Nephron (organoid): ENCODE data around the gene COL15A1.

Source experiments
- H3K27ac Mint-ChIP-seq, 3 experiments: 2 replicates each; pipeline ENCODE4 v1.8.0; 2020; ENCODE audit warnings: mixed read lengths in 3 of 3, mild to moderate bottlenecking in 2 of 3, moderate library complexity in 1 of 3
- H3K27me3 Mint-ChIP-seq: 2 replicates; pipeline ENCODE4 v1.8.0; 2021; ENCODE audit warnings: low read depth, mild to moderate bottlenecking, moderate library complexity, mixed read lengths
- H3K36me3 Mint-ChIP-seq: 2 replicates; pipeline ENCODE4 v1.8.0; 2020; ENCODE audit warnings: low read depth, mixed read lengths
- H3K4me1 Mint-ChIP-seq: 2 replicates; pipeline ENCODE4 v1.8.0; 2020; ENCODE audit warnings: mixed read lengths
- H3K4me3 Mint-ChIP-seq, 3 experiments: 2 replicates each; pipeline ENCODE4 v1.8.0; 2020; ENCODE audit warnings: mild to moderate bottlenecking in 3 of 3, mixed read lengths in 3 of 3, moderate library complexity in 2 of 3
- H3K9me3 Mint-ChIP-seq: 2 replicates; pipeline ENCODE4 v1.8.0; 2020; ENCODE audit warnings: mixed read lengths
- TF ChIP-seq, protein P1 (sequence below), 3 experiments: fragments of 200-600 bp; sonication (generic); IDR thresholded peaks; one replicate each; pipeline ENCODE4 v1.5.0; 2021; ENCODE audit warnings: antibody characterized with exemption in 3 of 3; ENCODE audit not compliant: unreplicated experiment in 3 of 3

Gene COL15A1

DNA sequence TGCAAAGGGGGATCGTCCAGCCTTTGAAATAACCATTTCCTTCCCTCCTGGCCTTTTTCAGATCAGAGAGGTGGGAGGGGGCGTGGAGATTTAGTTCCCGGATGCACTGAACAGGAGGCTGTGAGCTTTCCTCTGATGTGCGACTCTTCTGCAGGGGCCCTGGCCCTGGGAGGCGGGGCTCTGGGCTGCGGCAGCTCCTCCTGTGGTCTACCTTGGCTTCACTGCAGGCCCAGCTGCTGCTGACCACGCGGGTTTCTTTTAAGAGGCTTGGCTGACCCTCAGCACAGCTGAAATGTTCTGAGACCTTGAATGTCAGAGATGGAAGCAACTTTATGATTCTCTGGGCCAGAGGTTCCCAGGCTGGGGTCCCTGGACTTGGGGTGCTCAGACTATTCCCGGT is 27.0 kb upstream of the COL15A1 start:
- Mint-ChIP-seq H3K9me3 (no peaks in the 10 kb centered on the region), H3K36me3 (no peaks in the 10 kb centered on the region), H3K27me3 (no peaks in the 10 kb centered on the region), H3K27ac (peak overlapping the region; percentile 44 to 71 (median 70)), H3K4me1 (peaks cover 45% of the 10 kb centered on the region), H3K4me3 (no peak overlapping the region)
- TF ChIP-seq, protein P1, sequence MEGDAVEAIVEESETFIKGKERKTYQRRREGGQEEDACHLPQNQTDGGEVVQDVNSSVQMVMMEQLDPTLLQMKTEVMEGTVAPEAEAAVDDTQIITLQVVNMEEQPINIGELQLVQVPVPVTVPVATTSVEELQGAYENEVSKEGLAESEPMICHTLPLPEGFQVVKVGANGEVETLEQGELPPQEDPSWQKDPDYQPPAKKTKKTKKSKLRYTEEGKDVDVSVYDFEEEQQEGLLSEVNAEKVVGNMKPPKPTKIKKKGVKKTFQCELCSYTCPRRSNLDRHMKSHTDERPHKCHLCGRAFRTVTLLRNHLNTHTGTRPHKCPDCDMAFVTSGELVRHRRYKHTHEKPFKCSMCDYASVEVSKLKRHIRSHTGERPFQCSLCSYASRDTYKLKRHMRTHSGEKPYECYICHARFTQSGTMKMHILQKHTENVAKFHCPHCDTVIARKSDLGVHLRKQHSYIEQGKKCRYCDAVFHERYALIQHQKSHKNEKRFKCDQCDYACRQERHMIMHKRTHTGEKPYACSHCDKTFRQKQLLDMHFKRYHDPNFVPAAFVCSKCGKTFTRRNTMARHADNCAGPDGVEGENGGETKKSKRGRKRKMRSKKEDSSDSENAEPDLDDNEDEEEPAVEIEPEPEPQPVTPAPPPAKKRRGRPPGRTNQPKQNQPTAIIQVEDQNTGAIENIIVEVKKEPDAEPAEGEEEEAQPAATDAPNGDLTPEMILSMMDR (IDR thresholded peaks at IDR 0.05; ENCODE audit: unreplicated experiment in 3 of 3), result no peak

DNA sequence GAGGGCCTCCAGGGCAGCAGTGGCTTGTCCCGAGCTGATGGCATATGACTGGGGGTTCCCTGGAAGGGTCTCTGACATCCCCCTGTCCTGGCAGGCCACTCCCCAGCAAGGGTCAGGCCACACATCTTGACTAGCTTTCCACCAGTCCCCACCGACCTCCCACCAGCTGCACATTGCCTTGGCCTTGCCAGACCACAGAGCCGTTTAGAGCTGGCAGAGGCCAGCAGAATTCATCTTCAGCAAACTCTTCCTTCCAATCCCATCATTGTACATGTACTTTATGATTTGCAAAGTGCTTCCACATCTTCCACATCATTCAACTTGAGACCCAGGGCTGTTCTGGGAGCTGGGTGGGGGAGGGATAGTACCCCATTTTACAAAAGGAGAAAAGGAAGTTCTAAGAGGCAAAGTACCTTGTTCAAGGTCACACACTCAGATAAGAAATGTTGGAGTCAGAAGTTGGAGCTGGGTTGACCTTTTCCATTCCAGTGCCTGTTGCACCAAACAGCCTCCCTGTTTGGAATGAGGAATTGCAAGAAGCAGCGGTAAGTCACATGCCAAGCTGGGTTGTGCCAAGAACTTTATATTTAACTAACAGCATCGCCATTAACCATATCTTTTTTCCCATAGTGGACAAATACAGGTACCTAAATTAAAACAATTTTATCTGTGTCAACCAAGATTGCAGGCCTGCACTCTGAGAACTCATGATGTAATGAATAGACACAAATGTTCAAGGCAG is 25.8 kb upstream of the COL15A1 start:
- Mint-ChIP-seq H3K36me3 (no peaks in the 10 kb centered on the region), H3K4me3 (no peak overlapping the region), H3K9me3 (no peaks in the 10 kb centered on the region), H3K4me1 (peaks cover 46% of the 10 kb centered on the region), H3K27me3 (no peaks in the 10 kb centered on the region), H3K27ac (peak overlapping the region in 2 of 3 experiments; percentile 71 to 74)
- TF ChIP-seq, protein P1 (IDR thresholded peaks at IDR 0.05; ENCODE audit: unreplicated experiment in 3 of 3), result no peak

DNA sequence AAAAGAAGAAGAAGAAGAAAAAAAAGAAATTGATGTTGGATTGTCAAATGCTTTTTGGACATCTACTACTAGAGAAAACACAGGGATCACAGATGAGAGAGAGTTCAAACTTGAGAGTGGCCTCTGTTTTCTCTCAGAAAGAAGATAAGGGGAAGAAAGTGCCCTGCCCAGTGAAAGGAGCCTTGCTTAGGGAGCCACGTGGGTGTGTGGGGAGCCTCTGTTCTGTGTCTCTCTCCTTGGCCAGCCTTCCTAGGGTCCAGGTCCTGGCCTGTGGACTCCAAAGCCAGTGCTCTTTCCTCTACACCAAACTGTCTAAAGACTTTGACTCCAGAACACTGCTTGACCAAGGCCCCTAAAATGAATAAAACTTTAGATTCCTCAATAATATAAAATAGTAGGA is 22.0 kb upstream of the COL15A1 start:
- TF ChIP-seq, protein P1 (IDR thresholded peaks at IDR 0.05; ENCODE audit: unreplicated experiment in 3 of 3), result no peak
- H3K4me3 Mint-ChIP-seq, result no peak overlapping the region
- peak overlapping the region in 2 of 3 experiments; percentile 53 to 55 for H3K27ac Mint-ChIP-seq
- no peaks in the 10 kb centered on the region for H3K36me3 Mint-ChIP-seq
- H3K27me3 Mint-ChIP-seq, result peaks cover 3% of the 10 kb centered on the region
- no peaks in the 10 kb centered on the region for H3K9me3 Mint-ChIP-seq
- H3K4me1 Mint-ChIP-seq, result peaks cover 68% of the 10 kb centered on the region

DNA sequence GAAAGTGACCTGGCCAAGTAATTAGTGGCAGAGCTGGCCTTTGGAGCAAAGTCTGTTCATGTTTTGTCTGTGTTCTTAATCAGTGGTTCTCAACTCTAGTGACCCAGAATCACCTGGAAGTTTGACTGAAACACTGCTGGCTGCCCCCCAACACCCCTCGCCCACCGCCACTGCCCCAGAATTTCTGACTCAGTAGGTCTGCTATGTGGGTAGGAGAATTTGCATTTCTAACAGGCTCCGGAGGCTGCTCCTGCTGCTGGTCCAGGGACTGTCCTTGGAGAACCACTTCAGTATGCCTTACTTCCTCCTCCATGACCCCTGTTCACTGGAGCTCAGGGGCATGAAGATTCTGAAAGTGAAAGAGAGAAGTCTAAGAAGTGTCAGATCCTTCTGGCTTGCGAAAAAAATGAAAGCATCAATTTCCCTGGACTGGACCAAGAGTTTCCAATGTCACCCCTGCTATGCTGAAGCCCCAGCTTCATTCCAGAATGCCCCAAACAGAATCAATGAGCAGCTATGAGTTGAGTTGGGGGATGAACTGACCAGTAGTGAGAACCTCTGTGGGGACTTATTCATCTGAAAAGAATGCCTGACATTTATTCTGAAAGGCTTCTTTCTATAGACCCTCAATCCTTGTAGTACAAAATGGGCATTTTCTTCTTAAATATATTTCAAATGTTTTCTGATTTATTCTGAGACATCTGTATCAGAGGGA is 20.8 kb upstream of the COL15A1 start:
- peaks cover 63% of the 10 kb centered on the region for H3K4me1 Mint-ChIP-seq
- no peak overlapping the region for H3K4me3 Mint-ChIP-seq
- TF ChIP-seq, protein P1 (IDR thresholded peaks at IDR 0.05; ENCODE audit: unreplicated experiment in 3 of 3), result no peak
- peak overlapping the region in 2 of 3 experiments; percentile 60 to 80 for H3K27ac Mint-ChIP-seq
- no peaks in the 10 kb centered on the region for H3K36me3 Mint-ChIP-seq
- H3K9me3 Mint-ChIP-seq, result no peaks in the 10 kb centered on the region
- H3K27me3 Mint-ChIP-seq, result peaks cover 3% of the 10 kb centered on the region

DNA sequence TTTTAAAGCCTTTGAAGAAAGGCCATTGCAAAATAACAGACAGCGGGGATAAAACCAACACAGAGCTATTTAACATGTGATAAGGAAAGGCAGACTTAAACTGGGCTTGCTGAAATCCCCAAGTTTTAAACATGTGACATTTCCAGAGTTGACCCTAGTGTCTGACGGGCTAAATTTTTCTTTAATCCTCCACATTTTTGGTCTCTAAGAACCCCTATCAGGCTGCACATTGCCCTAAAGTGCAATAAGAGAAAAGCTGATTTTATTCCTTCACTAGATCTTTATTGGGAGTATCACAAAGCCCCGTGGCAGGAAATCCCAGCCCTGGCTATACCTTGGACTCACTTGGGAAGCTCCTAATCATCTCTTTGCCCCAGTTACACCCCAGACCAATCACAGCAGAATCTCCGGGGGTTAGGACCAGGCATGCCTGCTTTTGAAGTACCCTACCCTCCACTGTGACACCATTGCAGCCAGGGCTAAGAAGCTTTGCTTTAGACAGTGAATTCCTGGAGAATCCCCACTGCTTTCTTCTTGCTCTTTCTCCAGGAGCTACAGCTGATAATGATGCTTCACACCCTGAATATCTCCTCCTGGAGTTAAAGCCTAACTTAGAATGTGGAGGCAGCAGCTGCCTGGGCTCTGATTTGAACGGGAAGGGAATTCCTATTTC is 20.1 kb upstream of the COL15A1 start:
- Mint-ChIP-seq H3K4me3 (no peak overlapping the region), H3K4me1 (peaks cover 62% of the 10 kb centered on the region), H3K36me3 (no peaks in the 10 kb centered on the region), H3K9me3 (no peaks in the 10 kb centered on the region), H3K27me3 (peaks cover 3% of the 10 kb centered on the region), H3K27ac (peak overlapping the region in 2 of 3 experiments; percentile 60 to 80)
- TF ChIP-seq, protein P1 (IDR thresholded peaks at IDR 0.05; ENCODE audit: unreplicated experiment in 3 of 3), result no peak
